ENCODE results near the gene GAPDHS.

- TF ChIP-seq CTCF (IDR thresholded peaks at IDR 0.05; ENCODE audit: insufficient read depth, low read depth, low read length), result peak; percentile 67
- no peak for TF ChIP-seq EZH2 (IDR thresholded peaks at IDR 0.05; ENCODE audit: insufficient read depth, low read length)
Measured at GRCh38 chr19:35549174-35549788, 16.0 kb downstream of the GAPDHS start.

Measured in astrocyte (in vitro differentiated cells and primary cell).